CD4-positive, alpha-beta T cell treated with Interferon gamma for 1 hour (primary cell): ENCODE measurements around the gene CTSV.
"Not testable (repeated sequence)": the region's sequence is repeated elsewhere in the genome, so short reads cannot be mapped to it uniquely, and the experiment has no call there.

Experiments
- DNase-seq: peaks from one replicate; pipeline ENCODE4 v3.0.0-alpha.2; 2020

Gene CTSV

GRCh38 chr9:97038611-97039513 lies at the start of gene CTSV:
TSS of gene CTSV (minus strand) at chr9:97039142. CDS start at chr9:97038043, 1,099 bp downstream.
- DNase-seq, result peak; percentile 70

- not testable (repeated sequence) for DNase-seq
These were observed 48.8 kb upstream of the CTSV start for GRCh38 chr9:97087668-97088215.

GRCh38 chr9:97084562-97084991 lies 45.6 kb upstream of the CTSV start:
- DNase-seq, result not testable (repeated sequence)

GRCh38 chr9:97078362-97078761 lies 39.4 kb upstream of the CTSV start:
- no peak for DNase-seq

GRCh38 chr9:97077452-97078295 lies 38.7 kb upstream of the CTSV start:
- DNase-seq, result no peak

GRCh38 chr9:97076731-97077451 lies 37.9 kb upstream of the CTSV start:
- not testable (repeated sequence) for DNase-seq

GRCh38 chr9:97076238-97076637 lies 37.3 kb upstream of the CTSV start:
- no peak for DNase-seq

- no peak for DNase-seq
These were observed 36.5 kb upstream of the CTSV start for GRCh38 chr9:97075289-97075985.

GRCh38 chr9:97073506-97073905 lies 34.6 kb upstream of the CTSV start:
- DNase-seq, result no peak

- DNase-seq, result no peak
These were observed 33.4 kb upstream of the CTSV start for GRCh38 chr9:97072285-97072776.

- not testable (repeated sequence) for DNase-seq
These were observed 31.4 kb upstream of the CTSV start for GRCh38 chr9:97070325-97070724.

- DNase-seq, result no peak
These were observed 28.5 kb upstream of the CTSV start for GRCh38 chr9:97067490-97067889.

- no peak for DNase-seq
These were observed 25.2 kb upstream of the CTSV start for GRCh38 chr9:97064176-97064575.

GRCh38 chr9:97060796-97061195 lies 21.9 kb upstream of the CTSV start:
- no peak for DNase-seq

- no peak for DNase-seq
These were observed 20.7 kb upstream of the CTSV start for GRCh38 chr9:97059626-97060025.

GRCh38 chr9:97057651-97058050 lies 18.7 kb upstream of the CTSV start:
- no peak for DNase-seq

GRCh38 chr9:97055891-97056290 lies 16.9 kb upstream of the CTSV start:
- not testable (repeated sequence) for DNase-seq

GRCh38 chr9:97053717-97054116 lies 14.8 kb upstream of the CTSV start:
- DNase-seq, result no peak

GRCh38 chr9:97052735-97053134 lies 13.8 kb upstream of the CTSV start:
- DNase-seq, result no peak

- no peak for DNase-seq
These were observed 7.3 kb upstream of the CTSV start for GRCh38 chr9:97046228-97046627.

- no peak for DNase-seq
These were observed 6.4 kb upstream of the CTSV start for GRCh38 chr9:97045300-97045699.

- no peak for DNase-seq
These were observed 3.0 kb upstream of the CTSV start for GRCh38 chr9:97041898-97042297.
